GM19351 (cell line): ENCODE measurements around the gene DPP6.
"Not testable (repeated sequence)": the region's sequence is repeated elsewhere in the genome, so short reads cannot be mapped to it uniquely, and the experiment has no call there.

ENCODE experiments used
- ATAC-seq: cut with Tn5 transposase; IDR thresholded peaks from one replicate; pipeline ENCODE4 v1.9.1; 2021; ENCODE audit warnings: mild to moderate bottlenecking, moderate library complexity; ENCODE audit not compliant: unreplicated experiment

The DPP6 gene

DNA sequence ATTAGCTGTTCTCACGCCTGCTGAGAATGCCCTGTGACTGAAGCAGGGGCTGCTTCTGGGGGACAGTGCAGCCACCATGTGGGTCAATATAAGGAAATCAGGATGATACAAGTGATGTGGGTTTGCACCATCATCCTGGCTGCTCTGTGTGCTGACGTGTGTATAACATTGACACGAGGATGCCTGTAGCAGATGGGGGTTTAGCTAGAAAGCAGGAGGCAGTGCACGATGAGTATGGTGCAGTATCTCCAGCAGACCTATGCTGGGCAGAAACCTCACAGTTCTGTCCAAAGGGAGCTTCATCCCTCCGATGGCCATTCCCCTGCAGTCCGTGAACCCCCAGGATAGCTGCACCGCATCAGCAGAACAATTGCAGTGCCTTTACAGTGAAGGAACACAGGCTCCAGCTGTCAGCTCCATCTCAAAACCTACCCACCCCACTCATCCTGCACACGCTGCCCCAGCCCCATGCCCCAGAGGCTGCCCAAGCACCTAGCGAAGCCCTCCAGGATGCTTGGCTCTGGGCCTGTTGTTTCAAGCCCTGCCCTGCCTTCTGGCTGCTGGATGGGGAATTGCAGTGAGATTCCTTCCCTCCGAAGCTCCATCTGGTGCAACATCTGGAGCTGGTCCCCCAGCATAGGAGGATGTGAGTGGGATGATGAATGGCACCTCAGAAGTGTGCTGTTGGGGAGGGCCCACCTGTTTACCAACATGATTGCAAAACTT, 96.8 kb downstream of the DPP6 start:
- not testable (repeated sequence) for ATAC-seq

DNA sequence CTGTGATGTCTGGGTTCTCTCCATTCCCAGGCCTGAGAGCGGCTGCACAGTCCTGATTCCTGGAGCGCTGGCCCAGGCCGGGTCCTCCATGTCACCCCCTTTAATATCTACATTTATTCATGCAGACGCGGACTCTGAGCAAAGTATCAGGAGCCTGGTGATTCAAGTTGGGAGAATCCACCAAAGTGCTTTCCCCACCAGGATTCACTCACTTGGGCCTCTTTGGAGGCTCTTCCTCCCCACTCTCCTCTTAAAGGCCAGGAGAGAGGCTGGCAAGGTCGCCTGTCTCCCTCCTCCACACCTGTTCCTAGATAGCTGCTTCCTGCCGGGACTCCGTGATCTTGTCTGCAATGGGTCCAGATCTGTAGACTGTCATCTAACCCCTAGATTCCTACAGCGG, 98.5 kb downstream of the DPP6 start:
- ATAC-seq = not testable (repeated sequence)

GRCh38 chr7:154151306-154151705, 99.1 kb downstream of the DPP6 start:
- not testable (repeated sequence) for ATAC-seq

DNA sequence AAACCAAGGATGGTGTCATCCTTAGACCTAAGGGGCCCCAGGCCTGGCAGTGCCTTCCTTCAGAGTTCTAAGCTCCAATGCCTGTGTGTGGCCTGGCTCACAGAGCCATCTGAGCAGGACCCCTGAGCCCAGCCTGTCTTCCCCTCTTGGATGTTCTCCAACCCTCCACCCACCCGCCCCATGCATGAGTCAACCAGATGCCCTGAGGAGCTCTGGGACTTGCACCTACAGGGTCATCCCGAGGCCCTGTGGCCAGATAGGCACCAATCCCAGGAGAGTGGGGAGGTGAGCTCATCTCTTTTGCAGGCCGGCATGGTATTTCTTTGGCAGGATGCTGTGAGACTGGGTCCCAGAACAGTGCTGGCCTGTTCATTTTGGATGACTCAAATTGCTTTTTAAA, 103.7 kb downstream of the DPP6 start:
- ATAC-seq = not testable (repeated sequence)

DNA sequence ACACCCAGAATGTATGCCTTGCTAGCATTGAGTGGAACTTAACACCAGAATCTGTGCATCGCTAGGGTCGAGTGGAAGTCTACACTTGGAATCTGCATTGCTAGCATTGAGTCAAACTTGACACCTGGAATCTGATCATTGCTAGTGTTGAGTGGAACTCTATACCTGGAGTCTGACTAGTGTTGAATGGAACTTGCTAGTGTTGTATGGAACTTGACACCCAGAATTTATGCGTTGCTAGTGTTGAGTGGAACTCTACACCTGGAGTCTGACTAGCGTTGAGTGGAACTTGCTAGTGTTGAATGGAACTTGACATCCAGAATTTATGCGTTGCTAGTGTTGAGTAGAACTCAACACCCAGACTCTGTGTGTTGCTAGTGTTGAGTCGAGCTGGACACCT, 110.7 kb downstream of the DPP6 start:
- not testable (repeated sequence) for ATAC-seq

DNA sequence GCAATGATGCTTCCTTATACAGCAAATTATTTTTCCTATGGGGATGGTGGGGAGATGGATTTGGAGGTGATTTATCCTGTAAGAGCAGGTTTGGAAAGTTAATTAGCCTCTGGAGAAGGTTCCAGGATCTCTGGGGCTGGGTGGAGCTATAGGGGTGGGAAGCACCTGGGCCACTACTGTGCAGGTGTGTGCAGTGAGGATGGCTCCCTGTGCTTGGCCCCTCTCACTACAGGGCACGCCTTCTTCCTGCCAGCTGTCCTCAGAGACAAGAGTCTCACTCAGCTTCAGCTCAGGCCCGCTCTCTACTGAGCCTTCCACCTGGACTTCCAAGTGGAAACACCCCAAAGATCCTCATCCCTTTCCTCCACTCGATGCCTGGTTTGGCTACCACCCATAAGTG, 111.4 kb downstream of the DPP6 start:
- ATAC-seq = not testable (repeated sequence)

DNA sequence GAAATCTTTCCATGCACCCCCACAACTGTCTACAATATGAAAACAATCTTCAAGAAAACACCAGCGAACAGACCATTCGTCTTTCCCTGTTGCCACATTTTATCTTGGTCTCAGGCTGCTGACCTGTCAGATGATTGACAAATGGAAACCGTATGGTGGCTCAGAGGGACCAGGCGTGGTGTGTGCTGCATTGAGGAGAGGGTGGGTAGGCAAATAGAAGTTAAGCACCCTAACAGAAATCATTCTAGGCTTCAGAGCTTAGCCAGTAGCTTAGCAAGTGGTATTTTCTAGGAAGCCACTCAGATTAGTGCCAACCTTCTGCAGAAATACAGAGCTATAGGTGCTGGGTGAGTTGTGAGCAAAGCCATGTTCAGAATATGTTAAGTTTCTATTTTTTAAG, 114.9 kb downstream of the DPP6 start:
- ATAC-seq = no peak

GRCh38 chr7:154167807-154168206, 115.6 kb downstream of the DPP6 start:
- no peak for ATAC-seq

GRCh38 chr7:154171422-154171821, 119.2 kb downstream of the DPP6 start:
- no peak for ATAC-seq

DNA sequence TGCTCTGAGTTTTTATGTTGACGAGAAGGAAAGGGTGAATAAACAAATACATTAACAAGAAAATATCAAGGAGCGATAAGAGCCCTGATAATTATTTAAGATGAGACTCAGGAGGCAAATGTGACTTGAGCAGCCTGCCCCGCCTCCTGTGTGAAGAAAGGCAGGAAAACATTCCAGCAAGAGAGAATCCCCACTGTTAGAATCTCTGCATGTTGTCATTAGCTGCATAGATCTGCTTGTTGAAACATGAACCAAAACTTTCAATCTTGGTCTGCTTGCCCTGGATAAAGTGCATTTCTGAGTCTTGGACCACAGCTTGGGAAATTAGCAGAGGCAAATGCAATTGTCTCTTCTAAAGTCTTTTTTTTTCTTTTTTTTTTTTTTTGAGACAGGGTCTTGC, 120.0 kb downstream of the DPP6 start:
- ATAC-seq = no peak

DNA sequence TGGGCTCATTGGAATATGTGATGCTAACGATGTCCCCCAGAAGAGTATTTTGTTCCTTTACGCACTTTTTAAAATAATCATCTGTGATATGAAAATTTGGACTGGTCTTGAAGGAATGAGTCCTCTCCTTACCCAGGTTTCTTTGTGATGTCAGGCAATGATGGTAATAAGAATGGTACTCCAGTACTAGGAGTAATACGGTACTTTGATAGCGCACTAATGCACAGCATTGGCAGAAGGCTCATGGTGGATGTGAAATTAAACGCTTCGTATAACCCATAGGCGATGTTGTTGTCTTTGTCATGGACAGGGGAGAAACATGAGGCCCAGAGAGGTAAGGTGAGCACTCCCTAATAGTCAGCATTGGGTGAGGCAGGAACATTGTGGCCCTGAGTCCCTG, 125.4 kb downstream of the DPP6 start:
- no peak for ATAC-seq

GRCh38 chr7:154178895-154179294, 126.7 kb downstream of the DPP6 start:
- ATAC-seq = no peak

DNA sequence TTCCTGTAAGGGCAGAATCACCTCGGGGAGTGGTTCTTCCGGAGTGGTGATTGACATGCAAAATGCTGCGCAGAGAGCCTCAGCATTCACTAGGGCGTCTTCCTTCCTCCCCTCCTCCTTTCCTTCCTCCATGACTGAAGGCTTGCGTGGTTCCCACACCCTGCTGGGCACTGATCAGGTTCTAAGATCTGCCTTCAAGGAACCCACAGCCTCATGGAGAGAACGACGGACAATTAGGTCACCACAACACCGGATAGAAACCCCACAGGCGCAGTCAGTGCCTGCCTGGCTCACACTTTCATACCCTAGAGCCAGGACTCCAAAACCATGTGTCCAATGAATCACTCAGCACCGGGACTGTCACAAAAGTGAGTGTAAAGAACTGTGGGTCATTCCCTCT, 131.3 kb downstream of the DPP6 start:
- ATAC-seq = no peak

- no peak for ATAC-seq
These were observed 131.7 kb downstream of the DPP6 start for GRCh38 chr7:154183946-154184345.

- ATAC-seq = no peak
These were observed 134.6 kb downstream of the DPP6 start for GRCh38 chr7:154186811-154187210.

DNA sequence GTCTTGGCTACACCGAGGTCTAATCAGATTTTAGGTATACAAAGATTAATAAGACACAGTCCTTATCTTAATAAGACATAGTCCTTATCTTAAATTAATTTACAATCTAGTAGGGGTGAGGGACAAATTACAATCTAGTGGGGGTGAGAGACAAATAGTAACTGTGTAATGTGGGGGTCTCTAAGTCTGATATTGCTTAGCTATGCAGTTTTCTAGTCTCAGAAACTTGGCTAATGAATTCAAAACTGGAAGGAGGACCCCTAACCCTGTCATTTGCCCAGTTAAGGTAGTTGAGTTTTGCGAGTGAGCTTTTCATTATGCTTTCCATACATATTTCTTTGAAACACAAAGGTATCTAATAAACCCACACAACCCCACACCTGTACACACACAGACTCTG, 136.1 kb downstream of the DPP6 start:
- no peak for ATAC-seq

GRCh38 chr7:154195266-154195665, 143.1 kb downstream of the DPP6 start:
- ATAC-seq = no peak

DNA sequence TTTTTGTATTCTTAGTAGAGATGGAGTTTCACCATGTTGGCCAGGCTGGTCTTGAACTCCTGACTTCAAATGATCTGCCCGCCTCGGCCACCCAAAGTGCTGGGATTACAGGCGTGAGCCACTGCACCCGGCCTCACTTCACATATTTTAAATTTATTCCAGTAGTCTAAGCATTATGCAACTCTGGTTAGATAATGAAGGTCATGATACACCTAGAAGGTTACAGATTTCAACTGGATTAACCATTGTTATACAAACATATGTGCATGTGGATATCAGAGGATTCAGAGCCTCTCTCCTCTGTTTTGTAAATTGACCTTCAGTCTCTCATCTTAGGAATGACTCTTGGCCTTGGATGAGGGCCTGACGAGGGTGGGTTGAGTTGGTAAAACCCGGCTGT, 146.3 kb downstream of the DPP6 start:
- ATAC-seq = no peak

- ATAC-seq = no peak
These were observed 148.0 kb downstream of the DPP6 start for GRCh38 chr7:154200241-154200640.

GRCh38 chr7:154202002-154202401, 149.8 kb downstream of the DPP6 start:
- no peak for ATAC-seq

GRCh38 chr7:154204046-154204445, 151.8 kb downstream of the DPP6 start:
- no peak for ATAC-seq

GRCh38 chr7:154212861-154213260, 160.7 kb downstream of the DPP6 start:
- ATAC-seq = no peak

- no peak for ATAC-seq
These were observed 165.6 kb downstream of the DPP6 start for GRCh38 chr7:154217688-154218340.
